Measurements from ENCODE around the gene MIER2. TPM values are rescaled to one million over a fixed set of nuclear protein-coding genes. Genes with fewer than 3 reads are reported as not detected.

The MIER2 gene
- polyA plus RNA-seq, 1 donor from 2014 or later: 16.0 TPM

DNA sequence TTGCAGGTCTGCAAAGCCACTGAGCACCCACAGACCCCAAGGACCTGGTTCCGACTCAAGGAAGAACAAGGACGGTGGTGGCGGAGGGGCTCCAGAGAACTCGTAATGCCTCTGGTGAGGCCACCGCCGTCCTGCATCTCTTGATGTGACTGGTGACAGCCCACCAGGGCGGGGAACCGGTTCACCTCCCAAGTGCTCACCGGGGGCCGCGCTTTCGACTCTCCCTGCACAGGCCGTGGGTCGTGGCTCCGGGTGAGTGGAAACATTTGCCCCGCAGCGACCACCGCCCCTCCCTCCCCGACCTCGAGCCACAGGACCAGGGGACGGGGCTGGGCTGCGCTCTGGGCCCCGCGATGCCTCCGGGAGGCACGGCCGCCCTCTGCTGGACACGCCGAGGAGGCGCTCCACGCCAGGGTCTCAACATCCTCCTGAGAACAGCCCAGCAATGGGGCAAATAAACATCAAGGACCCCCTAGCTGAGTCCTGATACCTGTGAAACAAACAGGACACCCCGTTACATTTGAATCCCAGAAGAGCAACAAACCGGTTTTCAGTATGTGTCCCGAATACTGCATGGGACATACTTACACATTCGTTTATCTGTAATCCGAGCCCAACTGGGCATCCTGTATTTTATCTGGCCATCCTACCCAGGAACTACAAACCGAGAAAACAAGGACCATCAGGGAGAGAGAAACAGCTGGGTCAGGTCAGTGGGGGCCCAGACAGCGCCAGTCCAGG lies 49.5 kb downstream of the MIER2 start:
- no peaks in the 10 kb centered on the region for H3K36me3 ChIP-seq (ENCODE audit: insufficient read depth, low read length)
- no peaks in the 10 kb centered on the region for H4K20me1 ChIP-seq (ENCODE audit: insufficient read depth)
- peaks cover 48% of the 10 kb centered on the region for H3K27me3 ChIP-seq (ENCODE audit: insufficient read depth, low read depth, low read length)
- no peak overlapping the region for H3K27ac ChIP-seq (ENCODE audit: low read length)
- no peak overlapping the region for H3K4me3 ChIP-seq (ENCODE audit: low read length)
- H2AFZ ChIP-seq (ENCODE audit: low read depth, low read length): no peak overlapping the region
- no peak overlapping the region for H3K9ac ChIP-seq (ENCODE audit: low read length)
- TF ChIP-seq MXI1 (conservative IDR thresholded peaks at IDR 0.05; ENCODE audit: poor library complexity, severe bottlenecking): no peak
- TF ChIP-seq, protein P1, sequence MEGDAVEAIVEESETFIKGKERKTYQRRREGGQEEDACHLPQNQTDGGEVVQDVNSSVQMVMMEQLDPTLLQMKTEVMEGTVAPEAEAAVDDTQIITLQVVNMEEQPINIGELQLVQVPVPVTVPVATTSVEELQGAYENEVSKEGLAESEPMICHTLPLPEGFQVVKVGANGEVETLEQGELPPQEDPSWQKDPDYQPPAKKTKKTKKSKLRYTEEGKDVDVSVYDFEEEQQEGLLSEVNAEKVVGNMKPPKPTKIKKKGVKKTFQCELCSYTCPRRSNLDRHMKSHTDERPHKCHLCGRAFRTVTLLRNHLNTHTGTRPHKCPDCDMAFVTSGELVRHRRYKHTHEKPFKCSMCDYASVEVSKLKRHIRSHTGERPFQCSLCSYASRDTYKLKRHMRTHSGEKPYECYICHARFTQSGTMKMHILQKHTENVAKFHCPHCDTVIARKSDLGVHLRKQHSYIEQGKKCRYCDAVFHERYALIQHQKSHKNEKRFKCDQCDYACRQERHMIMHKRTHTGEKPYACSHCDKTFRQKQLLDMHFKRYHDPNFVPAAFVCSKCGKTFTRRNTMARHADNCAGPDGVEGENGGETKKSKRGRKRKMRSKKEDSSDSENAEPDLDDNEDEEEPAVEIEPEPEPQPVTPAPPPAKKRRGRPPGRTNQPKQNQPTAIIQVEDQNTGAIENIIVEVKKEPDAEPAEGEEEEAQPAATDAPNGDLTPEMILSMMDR (IDR thresholded peaks at IDR 0.05; ENCODE audit: poor library complexity, severe bottlenecking): peak; percentile 37
- no peaks in the 10 kb centered on the region for H3K9me2 ChIP-seq (ENCODE audit: insufficient read depth, low read length)
- no peaks in the 10 kb centered on the region for H3F3A ChIP-seq (ENCODE audit: insufficient read depth, low read length, poor library complexity, severe bottlenecking)
- no peaks in the 10 kb centered on the region for H3K9me3 ChIP-seq (ENCODE audit: low read length)
- H3K4me2 ChIP-seq (ENCODE audit: low read length): no peak overlapping the region
- no peaks in the 10 kb centered on the region for H3K79me2 ChIP-seq (replicated peaks; ENCODE audit: insufficient read depth, low read length)

DNA sequence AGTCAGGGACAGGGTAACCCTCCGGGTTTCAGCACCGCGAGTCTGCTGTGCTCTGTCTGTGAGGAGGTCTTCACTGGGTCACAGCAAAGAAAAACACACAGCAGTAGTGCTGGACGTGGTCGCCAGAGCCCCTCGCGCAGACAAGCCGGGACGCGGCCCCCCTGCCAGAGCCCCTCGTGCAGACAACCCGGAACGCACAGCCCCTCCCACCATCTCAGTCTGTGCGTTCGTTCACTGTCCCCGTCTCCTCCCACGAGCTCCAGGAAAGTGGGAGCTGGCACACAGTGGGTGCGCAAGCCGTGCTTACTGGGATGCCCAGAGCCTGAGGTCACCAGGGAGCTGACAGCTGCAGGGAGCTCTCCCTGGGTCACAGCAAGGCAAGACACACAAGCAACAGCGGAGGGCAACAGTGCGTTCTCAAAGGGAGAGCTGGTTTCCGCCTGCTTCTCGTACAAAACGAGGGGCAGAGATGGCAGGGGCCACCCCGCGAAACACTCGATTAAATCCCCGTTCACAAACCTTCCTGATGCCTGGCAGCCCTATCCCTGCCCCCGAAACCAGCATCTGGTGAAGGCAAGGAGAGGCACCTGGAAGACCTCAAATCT lies 50.2 kb downstream of the MIER2 start:
- no peaks in the 10 kb centered on the region for H3K9me3 ChIP-seq (ENCODE audit: low read length)
- no peak overlapping the region for H3K4me3 ChIP-seq (ENCODE audit: low read length)
- TF ChIP-seq POLR2AphosphoS5 (IDR thresholded peaks at IDR 0.05) (no peak), SMC3 (conservative IDR thresholded peaks at IDR 0.05; ENCODE audit: poor library complexity) (no peak), EZH2 (IDR thresholded peaks at IDR 0.05; ENCODE audit: borderline replicate concordance, insufficient read depth, low read length, poor library complexity, severe bottlenecking) (no peak), RAD21 (conservative IDR thresholded peaks at IDR 0.05) (no peak), TAF1 (IDR thresholded peaks at IDR 0.05; ENCODE audit: low read depth) (no peak), EP300 (conservative IDR thresholded peaks at IDR 0.05; ENCODE audit: poor library complexity, severe bottlenecking) (no peak), MXI1 (conservative IDR thresholded peaks at IDR 0.05; ENCODE audit: poor library complexity, severe bottlenecking) (no peak)
- TF ChIP-seq, protein P2, sequence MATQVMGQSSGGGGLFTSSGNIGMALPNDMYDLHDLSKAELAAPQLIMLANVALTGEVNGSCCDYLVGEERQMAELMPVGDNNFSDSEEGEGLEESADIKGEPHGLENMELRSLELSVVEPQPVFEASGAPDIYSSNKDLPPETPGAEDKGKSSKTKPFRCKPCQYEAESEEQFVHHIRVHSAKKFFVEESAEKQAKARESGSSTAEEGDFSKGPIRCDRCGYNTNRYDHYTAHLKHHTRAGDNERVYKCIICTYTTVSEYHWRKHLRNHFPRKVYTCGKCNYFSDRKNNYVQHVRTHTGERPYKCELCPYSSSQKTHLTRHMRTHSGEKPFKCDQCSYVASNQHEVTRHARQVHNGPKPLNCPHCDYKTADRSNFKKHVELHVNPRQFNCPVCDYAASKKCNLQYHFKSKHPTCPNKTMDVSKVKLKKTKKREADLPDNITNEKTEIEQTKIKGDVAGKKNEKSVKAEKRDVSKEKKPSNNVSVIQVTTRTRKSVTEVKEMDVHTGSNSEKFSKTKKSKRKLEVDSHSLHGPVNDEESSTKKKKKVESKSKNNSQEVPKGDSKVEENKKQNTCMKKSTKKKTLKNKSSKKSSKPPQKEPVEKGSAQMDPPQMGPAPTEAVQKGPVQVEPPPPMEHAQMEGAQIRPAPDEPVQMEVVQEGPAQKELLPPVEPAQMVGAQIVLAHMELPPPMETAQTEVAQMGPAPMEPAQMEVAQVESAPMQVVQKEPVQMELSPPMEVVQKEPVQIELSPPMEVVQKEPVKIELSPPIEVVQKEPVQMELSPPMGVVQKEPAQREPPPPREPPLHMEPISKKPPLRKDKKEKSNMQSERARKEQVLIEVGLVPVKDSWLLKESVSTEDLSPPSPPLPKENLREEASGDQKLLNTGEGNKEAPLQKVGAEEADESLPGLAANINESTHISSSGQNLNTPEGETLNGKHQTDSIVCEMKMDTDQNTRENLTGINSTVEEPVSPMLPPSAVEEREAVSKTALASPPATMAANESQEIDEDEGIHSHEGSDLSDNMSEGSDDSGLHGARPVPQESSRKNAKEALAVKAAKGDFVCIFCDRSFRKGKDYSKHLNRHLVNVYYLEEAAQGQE (IDR thresholded peaks at IDR 0.05; ENCODE audit: borderline replicate concordance): no peak
- TF ChIP-seq, protein P1 (IDR thresholded peaks at IDR 0.05; ENCODE audit: poor library complexity, severe bottlenecking): no peak
- no peak overlapping the region for H2AFZ ChIP-seq (ENCODE audit: low read depth, low read length)
- no peaks in the 10 kb centered on the region for H3F3A ChIP-seq (ENCODE audit: insufficient read depth, low read length, poor library complexity, severe bottlenecking)
- no peak overlapping the region for H3K4me2 ChIP-seq (ENCODE audit: low read length)
- H4K20me1 ChIP-seq (ENCODE audit: insufficient read depth): no peaks in the 10 kb centered on the region
- H3K36me3 ChIP-seq (ENCODE audit: insufficient read depth, low read length): no peaks in the 10 kb centered on the region
- peaks cover 54% of the 10 kb centered on the region for H3K27me3 ChIP-seq (ENCODE audit: insufficient read depth, low read depth, low read length)
- no peak overlapping the region for H3K9ac ChIP-seq (ENCODE audit: low read length)
- H3K9me2 ChIP-seq (ENCODE audit: insufficient read depth, low read length): no peaks in the 10 kb centered on the region
- no peaks in the 10 kb centered on the region for H3K79me2 ChIP-seq (replicated peaks; ENCODE audit: insufficient read depth, low read length)
- no peak overlapping the region for H3K27ac ChIP-seq (ENCODE audit: low read length)

Data from neural cell (in vitro differentiated cells).